ENCODE results near the gene RPL7A.

RPL7A gene

GRCh38 chr9:133377721-133378216, 29.8 kb downstream of the RPL7A start:
- DNase-seq (ENCODE audit: low read depth): peak; percentile 45
- no peak for TF ChIP-seq MYC (IDR thresholded peaks at IDR 0.05; ENCODE audit: low read depth, low read length)
- no peak for TF ChIP-seq POLR2A (IDR thresholded peaks at IDR 0.05; ENCODE audit: extremely low read depth, insufficient read length)
- no peak for TF ChIP-seq CTCF (IDR thresholded peaks at IDR 0.05; ENCODE audit: low read depth, low read length)
- no peak for TF ChIP-seq MAX (IDR thresholded peaks at IDR 0.05; ENCODE audit: low read depth, low read length)
- H3K4me3 ChIP-seq (ENCODE audit: low read depth, low read length): no peak overlapping the region

- H3K4me3 ChIP-seq (ENCODE audit: low read depth, low read length): no peak overlapping the region
- no peak for DNase-seq (ENCODE audit: low read depth)
- TF ChIP-seq POLR2A (IDR thresholded peaks at IDR 0.05; ENCODE audit: extremely low read depth, insufficient read length) (no peak), MYC (IDR thresholded peaks at IDR 0.05; ENCODE audit: low read depth, low read length) (no peak), CTCF (IDR thresholded peaks at IDR 0.05; ENCODE audit: low read depth, low read length) (no peak), MAX (IDR thresholded peaks at IDR 0.05; ENCODE audit: low read depth, low read length) (no peak)
Measured at GRCh38 chr9:133378408-133378962, 30.5 kb downstream of the RPL7A start.

- H3K4me3 ChIP-seq (ENCODE audit: low read depth, low read length): no peak overlapping the region
- TF ChIP-seq MAX (IDR thresholded peaks at IDR 0.05; ENCODE audit: low read depth, low read length) (no peak), CTCF (IDR thresholded peaks at IDR 0.05; ENCODE audit: low read depth, low read length) (no peak), POLR2A (IDR thresholded peaks at IDR 0.05; ENCODE audit: extremely low read depth, insufficient read length) (no peak), MYC (IDR thresholded peaks at IDR 0.05; ENCODE audit: low read depth, low read length) (no peak)
- no peak for DNase-seq (ENCODE audit: low read depth)
Measured at GRCh38 chr9:133379153-133380086, 31.4 kb downstream of the RPL7A start.

GRCh38 chr9:133380734-133381133, 32.7 kb downstream of the RPL7A start:
- no peak for DNase-seq (ENCODE audit: low read depth)
- TF ChIP-seq MAX (IDR thresholded peaks at IDR 0.05; ENCODE audit: low read depth, low read length): no peak
- no peak for TF ChIP-seq POLR2A (IDR thresholded peaks at IDR 0.05; ENCODE audit: extremely low read depth, insufficient read length)
- no peak for TF ChIP-seq MYC (IDR thresholded peaks at IDR 0.05; ENCODE audit: low read depth, low read length)
- no peak for TF ChIP-seq CTCF (IDR thresholded peaks at IDR 0.05; ENCODE audit: low read depth, low read length)
- H3K4me3 ChIP-seq (ENCODE audit: low read depth, low read length): no peak overlapping the region

GRCh38 chr9:133382507-133383141, 34.6 kb downstream of the RPL7A start:
- no peak overlapping the region for H3K4me3 ChIP-seq (ENCODE audit: low read depth, low read length)
- no peak for DNase-seq (ENCODE audit: low read depth)
- no peak for TF ChIP-seq MAX (IDR thresholded peaks at IDR 0.05; ENCODE audit: low read depth, low read length)
